Metanephros (tissue), 1 donor: ENCODE results near the gene STIP1. TPM values are rescaled to one million over a fixed set of nuclear protein-coding genes. Genes with fewer than 3 reads are reported as not detected.

Experiments
- total RNA-seq: library from RNA; depleted of rRNA; stranded (reverse); fragments of >200 nt; gene quantifications from one replicate; pipeline ENCODE4 v1.2.3, GENCODE V29; 2014

The STIP1 gene
- 114 TPM for total RNA-seq

DNA sequence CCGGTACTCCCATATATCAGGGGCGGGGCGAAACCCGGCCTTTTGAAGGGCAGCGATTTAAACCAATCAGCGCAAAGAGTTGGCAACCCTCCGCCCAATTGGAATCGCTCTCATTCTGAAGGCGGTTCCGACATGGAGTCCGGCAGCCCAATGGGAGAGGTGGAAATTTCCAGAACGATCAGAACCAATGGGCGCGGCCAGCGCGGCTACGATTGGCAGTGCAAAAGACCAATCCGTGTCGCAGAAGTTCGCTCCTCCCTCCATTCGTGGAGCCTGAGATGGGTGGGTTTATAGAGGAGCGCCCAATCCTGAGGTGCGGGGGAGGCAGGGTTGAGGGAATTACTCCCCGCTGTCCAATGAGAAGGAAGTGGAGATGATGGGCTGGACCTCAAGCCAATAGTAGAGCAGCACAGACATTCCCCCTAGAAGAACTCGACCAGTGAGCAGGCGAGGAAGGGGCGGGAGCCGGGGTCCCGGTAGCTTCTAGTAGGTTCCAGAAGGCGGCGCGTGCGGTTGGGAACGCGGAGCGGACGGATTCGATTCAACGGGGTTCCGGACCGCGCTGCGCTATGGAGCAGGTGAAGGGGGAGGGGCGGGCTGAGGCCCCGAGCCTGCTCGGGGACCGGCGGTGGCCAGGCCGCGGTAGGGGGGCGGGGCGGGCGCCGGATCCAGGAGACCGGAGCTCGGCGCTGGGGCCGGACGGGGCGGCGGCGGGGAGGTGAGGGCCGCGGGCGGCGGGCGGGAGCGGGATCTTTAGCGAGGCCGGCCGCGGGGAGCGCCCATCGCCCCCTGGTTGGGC is at the start of gene STIP1:
Gene STIP1, plus strand, starts transcription at position 479 of the 799 bp plus-strand sequence. Its CDS starts 91 bp downstream, at position 570.

DNA sequence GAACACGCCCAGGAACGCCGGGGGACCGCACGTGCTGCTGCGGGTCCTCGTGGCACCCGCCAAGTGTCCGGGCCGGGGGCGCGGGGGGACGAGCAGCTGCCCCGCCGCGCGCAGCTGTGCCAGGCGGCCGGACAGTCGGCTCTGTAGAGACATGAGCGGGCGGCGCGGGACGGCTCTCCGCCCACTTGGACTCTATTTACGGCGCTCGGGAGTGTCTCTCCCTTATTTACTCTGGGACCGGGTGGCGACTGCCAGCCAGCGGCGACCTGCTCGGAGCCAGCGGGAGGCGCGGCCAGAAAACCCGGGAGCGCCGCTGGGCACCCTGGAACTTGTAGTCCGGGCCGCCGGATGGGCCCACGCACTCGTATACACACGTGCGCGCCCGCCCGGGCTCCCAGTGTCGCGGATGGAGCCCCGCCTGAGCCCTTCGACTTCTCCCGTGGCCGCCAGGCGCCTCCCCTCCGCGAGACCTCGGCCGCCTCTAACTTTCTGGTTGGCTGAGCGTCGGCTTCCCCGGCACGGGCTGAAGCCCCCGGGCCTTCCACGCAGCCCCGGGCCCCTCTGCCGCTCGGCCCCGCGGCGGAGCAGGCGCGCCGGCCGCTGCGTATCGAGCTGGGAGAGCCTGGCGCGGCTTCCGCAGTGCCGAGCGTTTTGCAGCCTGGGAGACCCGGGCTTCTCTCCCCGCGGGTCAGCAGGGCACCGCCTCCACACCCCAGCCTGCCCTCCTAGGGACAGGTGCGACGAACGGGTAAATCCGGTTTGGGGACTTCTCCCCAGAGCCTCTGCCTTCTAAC is 19.9 kb upstream of the STIP1 start, which contains the start of gene MACROD1:
Gene MACROD1, minus strand, starts transcription at position 272 of the 794 bp plus-strand sequence. Its CDS starts 119 bp downstream, at position 153.

DNA sequence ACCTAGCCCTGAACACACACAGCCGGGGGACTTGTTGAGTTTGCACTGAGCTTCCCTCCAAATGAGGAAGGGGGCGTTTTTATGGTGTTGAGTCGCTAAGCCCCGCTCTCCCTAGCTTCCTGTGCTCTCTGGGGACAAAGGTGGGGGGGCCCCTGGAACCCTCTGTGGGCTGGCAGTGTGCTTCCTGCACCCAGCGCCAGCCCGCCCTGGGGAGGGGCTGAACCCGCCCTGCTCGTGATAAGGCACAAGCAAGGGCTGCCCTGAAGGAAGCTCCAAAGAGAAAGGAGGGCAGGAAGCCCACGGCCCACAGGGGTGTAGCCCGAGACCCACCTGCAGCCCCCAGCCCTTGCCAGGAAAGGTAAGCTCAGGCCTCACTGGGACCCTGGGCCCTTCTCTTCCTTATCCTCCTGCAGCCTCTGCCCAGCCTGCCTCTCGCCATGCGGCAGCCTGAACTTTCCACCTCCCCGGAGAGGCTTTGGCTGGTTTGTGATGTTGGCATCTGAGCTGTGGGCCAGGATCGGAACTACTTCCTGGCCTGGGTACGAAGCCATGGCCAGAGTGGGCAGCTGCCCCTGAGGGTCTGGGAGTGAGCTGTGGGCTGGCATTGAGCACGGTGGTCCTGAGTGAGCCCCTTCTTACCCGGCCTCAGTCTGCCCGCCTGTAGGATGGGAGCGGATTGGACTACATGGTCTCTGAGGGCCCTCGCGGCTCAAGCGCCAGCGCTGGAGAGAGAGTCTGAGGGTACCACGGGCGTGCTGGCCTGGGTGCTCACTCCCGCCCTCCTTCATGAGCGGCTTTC is 20.7 kb downstream of the STIP1 start, which contains the start of gene FERMT3:
Gene FERMT3, plus strand, starts transcription at position 265 of the 799 bp plus-strand sequence. CDS start 644 bp downstream, outside the sequence.

DNA sequence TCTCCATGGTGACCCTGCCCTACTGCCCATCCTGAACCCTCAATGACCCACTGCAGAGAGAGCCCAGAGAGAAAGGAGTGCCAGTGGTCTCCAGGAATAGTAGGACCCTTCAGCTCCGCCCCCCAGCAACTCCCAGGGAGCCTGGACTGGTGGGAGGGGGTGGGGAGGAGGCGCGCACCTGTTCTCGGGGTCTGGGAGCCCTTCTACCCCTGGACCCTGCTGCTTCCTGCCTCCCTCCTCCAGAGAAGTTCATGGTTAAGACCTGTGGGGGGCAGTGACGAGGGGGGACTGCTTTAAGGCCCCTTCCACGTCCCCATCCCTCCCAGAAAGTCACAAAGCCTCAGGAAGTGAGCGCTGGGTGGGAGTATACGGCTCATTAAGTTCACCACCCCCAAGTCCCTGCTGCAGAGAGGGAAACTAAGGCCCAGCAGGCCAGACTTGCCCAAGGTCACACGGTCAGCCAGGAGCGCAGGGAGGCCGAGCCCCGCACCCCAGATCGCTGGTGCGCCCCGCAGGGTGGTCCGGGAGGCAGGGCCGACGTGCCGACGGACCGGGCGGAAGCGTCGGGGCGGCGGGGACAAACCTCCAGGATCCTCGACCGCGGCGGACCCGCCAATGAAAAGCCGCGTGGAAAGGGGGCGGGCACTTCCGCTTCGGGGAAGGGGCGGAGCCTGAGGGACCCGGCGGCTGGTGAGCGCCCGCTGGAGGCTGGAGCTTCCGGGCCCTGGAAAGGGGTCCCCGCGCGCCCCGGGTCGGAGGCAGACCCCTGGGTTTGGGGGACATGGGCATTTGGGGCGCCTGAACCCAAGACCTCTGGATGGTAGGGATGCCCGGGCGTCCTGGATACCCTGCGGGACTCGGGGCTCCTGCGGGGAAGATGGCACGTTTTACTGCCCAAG is 39.9 kb downstream of the STIP1 start, which contains the start of the genes NUDT22 and TRPT1:
Gene NUDT22, plus strand, starts transcription at position 667 of the 899 bp plus-strand sequence. CDS start 379 bp downstream, outside the sequence.
Gene TRPT1, minus strand, starts transcription at position 579 of the 899 bp plus-strand sequence. Its CDS starts 326 bp downstream, at position 253.

DNA sequence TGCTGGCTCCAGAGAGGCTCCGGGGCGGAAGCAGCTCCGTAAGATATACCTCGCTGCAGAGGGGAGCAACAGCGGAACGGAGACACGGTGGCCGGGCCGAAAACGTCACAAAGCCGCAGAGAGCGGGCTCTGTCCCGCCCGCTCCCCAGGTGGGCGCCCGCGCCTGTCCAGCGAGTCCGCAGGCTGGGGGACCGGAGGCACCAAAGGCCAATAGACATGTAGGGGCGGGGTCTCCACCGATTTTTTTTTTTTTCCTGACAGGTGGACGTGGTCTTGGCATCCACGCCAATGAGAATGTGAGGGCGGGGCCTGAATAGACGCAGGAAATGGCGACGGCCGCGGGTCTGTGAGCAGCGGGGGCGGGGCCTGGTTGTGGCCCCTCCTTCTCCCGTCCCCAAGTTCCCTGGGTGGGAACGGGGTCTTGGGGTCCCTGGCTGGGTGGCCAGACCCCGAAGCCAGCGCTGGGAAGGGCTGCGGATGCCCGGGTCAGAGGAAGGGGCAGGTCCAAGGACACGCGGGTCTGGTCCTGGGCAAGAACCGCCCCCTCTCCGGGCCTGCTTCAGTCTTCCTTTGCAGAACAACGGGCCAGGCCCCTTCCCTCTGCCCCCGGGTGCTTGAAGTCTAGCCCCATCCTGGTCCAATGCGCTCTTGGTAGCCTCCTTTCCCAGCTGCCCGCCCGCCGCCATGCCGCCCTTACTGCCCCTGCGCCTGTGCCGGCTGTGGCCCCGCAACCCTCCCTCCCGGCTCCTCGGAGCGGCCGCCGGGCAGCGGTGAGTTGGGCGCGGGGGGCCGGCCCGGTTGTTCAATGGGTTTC is 44.4 kb downstream of the STIP1 start, which contains the start of gene DNAJC4:
Gene DNAJC4, plus strand, starts transcription at position 378 of the 814 bp plus-strand sequence. Its CDS starts 307 bp downstream, at position 685.

DNA sequence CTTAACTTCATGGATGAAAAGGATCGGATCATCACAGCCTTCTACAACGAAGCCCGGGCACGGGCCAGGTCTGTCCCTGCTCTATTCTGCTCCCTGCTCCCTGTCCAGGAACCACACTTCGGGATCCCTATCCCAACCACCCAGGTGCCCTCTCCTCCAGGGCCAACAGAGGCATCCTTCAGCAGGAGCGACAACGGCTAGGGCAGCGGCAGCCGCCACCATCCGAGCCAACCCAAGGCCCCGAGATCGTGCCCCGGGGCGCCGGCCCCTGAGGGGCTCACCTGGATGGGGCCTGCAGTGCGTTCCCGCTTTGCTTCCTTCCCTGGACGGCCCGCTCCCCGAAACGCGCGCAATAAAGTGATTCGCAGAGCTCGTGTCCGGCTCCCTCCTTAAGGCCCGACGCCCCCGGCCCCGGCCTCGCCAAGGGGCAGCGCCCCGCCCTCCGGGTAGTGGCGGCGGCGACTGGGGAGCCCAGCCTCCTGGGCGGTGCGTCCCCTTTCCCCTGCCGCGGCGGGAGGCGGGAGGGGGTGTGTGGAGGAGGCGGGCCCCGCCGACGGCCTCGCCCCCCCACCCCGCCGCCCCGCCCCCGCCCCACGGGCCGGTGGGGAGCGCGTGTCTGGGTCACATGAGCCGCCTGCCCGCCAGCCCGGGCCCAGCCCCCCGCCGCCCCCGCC is 48.1 kb downstream of the STIP1 start, which contains the start of gene VEGFB:
Gene VEGFB, plus strand, starts transcription at position 672 of the 674 bp plus-strand sequence. CDS start 250 bp downstream, outside the sequence.

DNA sequence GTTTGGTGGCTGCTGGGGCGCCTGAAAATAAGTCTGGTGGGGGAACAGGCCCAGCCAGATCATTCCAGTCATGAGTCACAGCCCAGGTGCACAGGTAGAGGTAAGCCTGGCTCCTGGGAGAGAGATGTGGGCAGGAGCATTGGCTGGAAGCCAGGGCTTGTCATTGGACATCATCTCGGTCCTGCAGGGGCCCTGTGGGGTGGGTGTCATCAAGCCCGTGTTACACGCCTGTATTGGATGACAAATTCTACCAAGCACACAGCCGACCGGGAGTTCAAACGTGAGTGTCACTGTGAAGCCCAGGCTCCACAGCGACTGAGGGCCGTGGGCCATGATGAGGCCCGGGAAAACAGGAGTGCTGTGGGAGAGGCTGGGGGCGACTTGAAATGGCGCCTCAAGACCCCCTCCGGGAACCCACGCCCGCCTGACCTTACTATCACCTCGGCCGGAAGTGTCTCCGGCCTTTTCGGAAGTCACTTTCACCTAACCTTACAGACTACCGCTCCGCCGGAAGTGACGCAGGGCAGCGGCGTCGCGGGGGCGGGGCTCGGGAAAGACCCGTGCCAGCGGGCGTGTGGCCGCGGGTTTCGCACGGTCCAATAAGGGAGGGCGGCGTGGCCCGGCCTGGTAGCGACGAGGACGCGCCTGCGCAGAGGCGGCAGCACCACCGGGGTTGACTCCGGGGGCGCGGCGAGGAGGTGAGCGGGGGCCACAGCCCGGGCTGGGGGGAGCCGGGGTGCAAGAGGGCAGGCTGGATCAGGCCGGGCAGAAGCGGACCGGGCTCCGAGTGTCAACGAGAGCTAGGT is 54.7 kb downstream of the STIP1 start, which contains the start of gene FKBP2:
Gene FKBP2, plus strand, starts transcription at position 661 of the 806 bp plus-strand sequence. CDS start 1,293 bp downstream, outside the sequence.

DNA sequence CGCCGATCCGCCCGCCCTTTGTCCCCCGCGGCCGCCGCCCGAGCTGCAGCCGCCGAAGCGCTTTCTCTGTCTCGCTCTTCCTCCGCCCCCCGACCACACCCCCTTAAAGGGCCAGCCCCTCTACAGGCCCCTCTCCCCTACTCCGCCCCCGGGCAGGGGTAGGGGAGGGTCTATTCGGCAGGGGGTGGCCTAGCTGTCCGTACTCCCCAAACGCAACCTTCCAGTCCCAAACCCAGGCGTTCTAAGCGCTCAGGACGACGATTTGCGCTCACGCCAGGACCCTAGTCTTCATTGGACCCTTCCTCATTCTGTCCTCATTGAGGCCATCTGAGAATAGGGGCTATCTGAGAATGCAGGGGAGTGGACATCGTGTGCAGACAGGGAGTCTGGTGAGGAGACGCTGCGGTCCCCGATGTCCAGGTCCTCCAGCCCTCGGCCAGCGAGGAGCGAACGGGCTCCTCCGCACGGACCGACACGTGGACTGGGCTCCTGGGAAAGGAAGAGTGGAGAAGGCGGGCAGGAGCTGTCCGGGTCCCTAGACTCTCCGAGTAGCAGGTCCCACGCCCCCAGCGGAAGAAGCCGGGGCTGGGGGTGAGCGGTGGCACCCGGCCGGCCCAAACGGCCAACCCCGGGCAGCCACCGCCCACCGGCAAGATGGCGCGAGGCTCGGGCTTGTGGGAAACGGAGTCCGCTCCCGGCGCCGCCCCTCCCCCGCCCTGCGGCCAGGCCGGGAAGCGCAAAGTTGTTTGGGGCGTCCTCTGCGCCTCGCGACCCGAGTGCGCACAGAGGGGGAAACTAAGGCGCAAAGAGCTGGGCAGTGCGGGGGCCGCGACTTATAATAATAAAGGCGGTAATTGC is 61.1 kb downstream of the STIP1 start, which contains the start of gene PPP1R14B:
Gene PPP1R14B, minus strand, starts transcription at position 73 of the 858 bp plus-strand sequence. CDS start 270 bp downstream, outside the sequence.

DNA sequence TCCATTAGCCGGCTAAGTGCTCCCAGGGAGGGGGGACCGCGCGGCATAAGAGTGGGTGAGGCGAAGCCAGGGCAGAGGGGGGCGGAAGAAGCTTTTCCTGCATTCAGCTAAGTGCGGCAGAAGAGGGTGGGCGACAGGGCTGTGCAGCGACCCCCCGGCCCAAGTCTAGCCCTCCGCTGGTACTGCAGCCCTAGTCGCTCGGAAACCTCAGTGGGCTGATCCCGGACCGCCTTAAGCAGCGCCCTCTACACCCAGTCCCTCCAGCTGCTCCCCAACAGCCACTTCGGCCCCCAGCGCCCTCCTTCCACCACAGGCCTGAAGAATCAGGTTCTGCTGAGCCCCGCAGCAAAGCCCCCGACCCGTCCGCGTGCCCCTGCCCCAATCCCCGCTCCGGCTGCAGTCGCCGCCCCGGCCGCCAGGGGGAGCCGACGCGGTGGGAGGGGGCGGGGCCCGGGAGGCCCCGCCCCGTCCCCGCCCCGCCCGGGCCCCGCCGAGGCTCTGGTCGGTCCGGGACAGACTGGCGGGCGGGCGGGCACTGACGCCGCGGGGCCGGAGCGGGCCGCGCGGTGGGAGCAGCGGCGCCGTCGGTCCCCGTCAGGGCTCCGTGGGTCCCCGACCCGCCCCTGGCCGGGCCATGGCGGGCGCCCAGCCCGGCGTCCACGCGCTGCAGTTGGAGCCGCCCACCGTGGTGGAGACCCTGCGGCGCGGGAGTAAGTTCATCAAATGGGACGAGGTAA is 65.2 kb downstream of the STIP1 start, which contains the start of gene PLCB3:
Gene PLCB3, plus strand, starts transcription at position 515 of the 737 bp plus-strand sequence. Its CDS starts 120 bp downstream, at position 635.

Other genes with a start within 250 kb of the STIP1 start
- gene NAA40, start 247.2 kb upstream of the STIP1 start, total RNA-seq, result 18.7 TPM
- 494 TPM for gene COX8A, start 211.6 kb upstream of the STIP1 start, total RNA-seq
- gene OTUB1, start 199.7 kb upstream of the STIP1 start, total RNA-seq, result 49.4 TPM
- 6.1 TPM for gene FLRT1, start 150.2 kb upstream of the STIP1 start, total RNA-seq
- gene MACROD1, start 20.1 kb upstream of the STIP1 start, total RNA-seq, result 36.0 TPM
- gene FERMT3, start 20.6 kb downstream of the STIP1 start, total RNA-seq, result 13.4 TPM
- gene TRPT1, start 40.0 kb downstream of the STIP1 start, total RNA-seq, result 35.5 TPM
- gene NUDT22, start 40.1 kb downstream of the STIP1 start, total RNA-seq, result 51.3 TPM
- gene DNAJC4, start 44.4 kb downstream of the STIP1 start, total RNA-seq, result 28.6 TPM
- gene VEGFB, start 48.4 kb downstream of the STIP1 start, total RNA-seq, result 50.6 TPM
- gene FKBP2, start 54.9 kb downstream of the STIP1 start, total RNA-seq, result 104 TPM
- gene PPP1R14B, start 60.8 kb downstream of the STIP1 start, total RNA-seq, result 48.6 TPM
- 16.9 TPM for gene PLCB3, start 65.4 kb downstream of the STIP1 start, total RNA-seq
- 101 TPM for gene BAD, start 98.5 kb downstream of the STIP1 start, total RNA-seq
- 13.6 TPM for gene GPR137, start 99.7 kb downstream of the STIP1 start, total RNA-seq
- gene KCNK4, start 105.1 kb downstream of the STIP1 start, total RNA-seq, result not detected
- not detected for gene CATSPERZ, start 114.2 kb downstream of the STIP1 start, total RNA-seq
- gene ESRRA, start 119.4 kb downstream of the STIP1 start, total RNA-seq, result 29.7 TPM
- gene TRMT112, start 131.4 kb downstream of the STIP1 start, total RNA-seq, result 194 TPM
- 138 TPM for gene PRDX5, start 131.9 kb downstream of the STIP1 start, total RNA-seq
- 10.8 TPM for gene CCDC88B, start 154.0 kb downstream of the STIP1 start, total RNA-seq
- 16.8 TPM for gene RPS6KA4, start 173.0 kb downstream of the STIP1 start, total RNA-seq